ENCODE measurements around the gene HYLS1.
"Not testable (repeated sequence)": the region's sequence is repeated elsewhere in the genome, so short reads cannot be mapped to it uniquely, and the experiment has no call there.

GRCh38 chr11:125862786-125863185 is 24.7 kb upstream of the HYLS1 start:
- TF ChIP-seq CTCF (IDR thresholded peaks at IDR 0.05; ENCODE audit: low read length); EZH2 (IDR thresholded peaks at IDR 0.05; ENCODE audit: borderline replicate concordance, low read length): not testable (repeated sequence)

Data from OCI-LY1 (cell line).